ENCODE results near the gene CTSE.
"Not testable (repeated sequence)": the region's sequence is repeated elsewhere in the genome, so short reads cannot be mapped to it uniquely, and the experiment has no call there.

The CTSE gene

DNA sequence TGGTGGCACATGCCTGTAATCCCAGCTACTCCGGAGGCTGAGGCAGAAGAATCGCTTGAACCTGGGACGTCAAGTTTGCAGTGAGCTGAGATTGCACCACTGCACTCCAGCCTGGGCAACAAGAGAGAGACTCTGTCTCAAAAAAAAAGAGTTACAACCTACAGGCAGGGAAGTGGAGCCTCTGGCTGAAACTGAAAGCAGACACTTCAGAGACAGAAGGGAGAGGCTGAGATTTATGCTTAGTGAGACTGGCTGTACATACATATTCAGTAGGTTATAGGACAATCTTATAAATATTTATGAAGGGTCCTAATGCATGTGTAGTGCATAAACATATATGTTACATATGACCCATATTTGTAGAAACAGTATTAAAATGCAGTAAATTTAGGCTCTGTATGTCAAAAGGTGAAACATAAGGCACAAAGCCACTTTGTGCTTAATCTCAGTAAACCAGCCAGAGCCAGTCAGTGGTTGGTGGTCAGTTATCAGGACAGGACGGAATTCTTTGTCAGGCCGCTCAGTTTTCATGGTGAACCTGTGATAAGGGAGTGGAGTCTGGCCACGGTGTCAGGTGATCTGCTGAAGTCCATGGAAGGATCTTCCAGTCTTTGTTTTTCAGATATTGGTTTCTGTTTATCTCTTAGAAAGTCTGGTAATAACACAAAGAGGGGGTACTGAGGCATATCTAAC is 42.9 kb upstream of the CTSE start:
- H3K27ac ChIP-seq (replicated peaks), result no peak overlapping the region
- no peak overlapping the region for H3K4me3 ChIP-seq (replicated peaks; ENCODE audit: insufficient read depth, low read length)
- DNase-seq (ENCODE audit: low read depth in 1 of 2, low spot score in 1 of 2), result no peak
- TF ChIP-seq GABPA (IDR thresholded peaks at IDR 0.05; ENCODE audit: low read depth), result no peak
- TF ChIP-seq, protein P1, sequence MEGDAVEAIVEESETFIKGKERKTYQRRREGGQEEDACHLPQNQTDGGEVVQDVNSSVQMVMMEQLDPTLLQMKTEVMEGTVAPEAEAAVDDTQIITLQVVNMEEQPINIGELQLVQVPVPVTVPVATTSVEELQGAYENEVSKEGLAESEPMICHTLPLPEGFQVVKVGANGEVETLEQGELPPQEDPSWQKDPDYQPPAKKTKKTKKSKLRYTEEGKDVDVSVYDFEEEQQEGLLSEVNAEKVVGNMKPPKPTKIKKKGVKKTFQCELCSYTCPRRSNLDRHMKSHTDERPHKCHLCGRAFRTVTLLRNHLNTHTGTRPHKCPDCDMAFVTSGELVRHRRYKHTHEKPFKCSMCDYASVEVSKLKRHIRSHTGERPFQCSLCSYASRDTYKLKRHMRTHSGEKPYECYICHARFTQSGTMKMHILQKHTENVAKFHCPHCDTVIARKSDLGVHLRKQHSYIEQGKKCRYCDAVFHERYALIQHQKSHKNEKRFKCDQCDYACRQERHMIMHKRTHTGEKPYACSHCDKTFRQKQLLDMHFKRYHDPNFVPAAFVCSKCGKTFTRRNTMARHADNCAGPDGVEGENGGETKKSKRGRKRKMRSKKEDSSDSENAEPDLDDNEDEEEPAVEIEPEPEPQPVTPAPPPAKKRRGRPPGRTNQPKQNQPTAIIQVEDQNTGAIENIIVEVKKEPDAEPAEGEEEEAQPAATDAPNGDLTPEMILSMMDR (IDR thresholded peaks at IDR 0.05; ENCODE audit: insufficient read depth, low read length), result no peak
- no peak for TF ChIP-seq SPI1 (IDR thresholded peaks at IDR 0.05; ENCODE audit: borderline replicate concordance, low read depth)
- TF ChIP-seq POLR2AphosphoS5 (IDR thresholded peaks at IDR 0.05; ENCODE audit: low read depth), result no peak
- TF ChIP-seq REST (IDR thresholded peaks at IDR 0.05; ENCODE audit: insufficient replicate concordance, low read depth), result no peak
- H3K27me3 ChIP-seq (ENCODE audit: insufficient read depth, poor library complexity, severe bottlenecking), result no peaks in the 10 kb centered on the region

DNA sequence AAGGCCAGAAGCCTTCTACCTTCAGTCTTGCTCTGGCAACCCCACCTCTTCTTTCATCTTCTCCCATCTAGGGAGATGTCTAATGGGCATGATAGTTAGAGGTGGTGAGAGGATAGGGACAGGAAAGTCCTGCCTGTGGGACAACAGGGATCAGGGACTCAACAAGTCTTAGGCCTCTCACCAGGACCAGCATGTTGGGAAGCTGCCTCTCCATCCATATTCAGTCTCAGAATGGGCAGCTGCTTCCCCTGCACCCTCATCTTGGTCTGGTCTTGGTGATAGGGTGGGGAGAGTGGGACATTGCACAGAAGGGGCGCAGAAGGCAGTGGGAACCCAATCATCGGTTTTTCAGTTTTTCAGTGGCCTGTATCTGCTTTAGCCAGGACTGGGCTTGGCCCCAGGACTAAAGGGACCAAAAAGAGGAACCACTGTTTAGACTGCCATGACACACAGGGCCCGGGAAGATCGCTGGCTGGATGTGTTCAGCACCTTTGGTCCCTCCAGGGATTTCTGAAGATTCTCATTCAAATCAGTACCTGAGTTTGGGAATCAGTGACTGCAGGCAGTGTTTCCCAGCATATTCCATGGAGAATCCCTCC is 42.0 kb upstream of the CTSE start:
- no peak overlapping the region for H3K4me3 ChIP-seq (replicated peaks; ENCODE audit: insufficient read depth, low read length)
- TF ChIP-seq, protein P1 (IDR thresholded peaks at IDR 0.05; ENCODE audit: insufficient read depth, low read length), result no peak
- TF ChIP-seq SPI1 (IDR thresholded peaks at IDR 0.05; ENCODE audit: borderline replicate concordance, low read depth), result peak; percentile 49
- H3K27ac ChIP-seq (replicated peaks), result no peak overlapping the region
- H3K27me3 ChIP-seq (ENCODE audit: insufficient read depth, poor library complexity, severe bottlenecking), result no peaks in the 10 kb centered on the region
- no peak for DNase-seq (ENCODE audit: low read depth in 1 of 2, low spot score in 1 of 2)

- not testable (repeated sequence) for DNase-seq (ENCODE audit: low read depth in 1 of 2, low spot score in 1 of 2); H3K27me3 ChIP-seq (ENCODE audit: insufficient read depth, poor library complexity, severe bottlenecking); H3K27ac ChIP-seq (replicated peaks); H3K4me3 ChIP-seq (replicated peaks; ENCODE audit: insufficient read depth, low read length)
Observed at GRCh38 chr1:206064501-206064900, 40.8 kb upstream of the CTSE start.

DNA sequence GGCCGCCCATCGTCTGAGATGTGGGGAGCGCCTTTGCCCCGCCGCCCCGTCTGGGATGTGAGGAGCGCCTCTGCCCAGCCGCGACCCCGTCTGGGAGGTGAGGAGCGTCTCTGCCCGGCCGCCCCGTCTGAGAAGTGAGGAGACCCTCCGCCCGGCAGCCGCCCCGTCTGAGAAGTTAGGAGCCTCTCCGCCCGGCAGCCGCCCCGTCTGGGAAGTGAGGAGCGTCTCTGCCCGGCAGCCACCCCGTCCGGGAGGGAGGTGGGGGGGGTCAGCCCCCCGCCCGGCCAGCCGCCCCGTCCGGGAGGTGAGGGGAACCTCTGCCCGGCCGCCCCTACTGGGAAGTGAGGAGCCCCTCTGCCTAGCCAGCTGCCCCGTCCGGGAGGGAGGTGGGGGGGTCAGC is 40.3 kb upstream of the CTSE start:
- H3K4me3 ChIP-seq (replicated peaks; ENCODE audit: insufficient read depth, low read length); DNase-seq (ENCODE audit: low read depth in 1 of 2, low spot score in 1 of 2); H3K27ac ChIP-seq (replicated peaks); H3K27me3 ChIP-seq (ENCODE audit: insufficient read depth, poor library complexity, severe bottlenecking): not testable (repeated sequence)

DNA sequence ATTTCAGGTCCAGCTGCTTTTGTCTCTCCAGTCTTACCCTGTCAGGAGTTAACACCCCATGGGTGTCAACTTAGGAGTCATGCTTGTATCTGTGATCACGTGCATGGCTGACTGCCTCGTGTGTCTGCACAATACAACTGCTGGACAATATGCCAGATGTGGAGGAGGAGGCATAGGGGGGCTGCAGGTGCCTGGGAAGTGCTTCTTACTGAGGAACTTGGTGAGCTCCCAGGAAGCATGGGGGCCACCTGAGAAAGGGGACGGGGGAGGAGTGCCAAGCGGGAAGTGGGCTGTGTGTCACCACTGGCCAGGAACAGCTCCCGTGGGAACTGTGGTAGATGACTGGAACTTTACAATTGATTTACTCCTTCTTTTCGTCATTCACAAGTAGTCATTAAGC is 38.8 kb upstream of the CTSE start:
- H3K4me3 ChIP-seq (replicated peaks; ENCODE audit: insufficient read depth, low read length), result no peak overlapping the region
- H3K27me3 ChIP-seq (ENCODE audit: insufficient read depth, poor library complexity, severe bottlenecking), result no peaks in the 10 kb centered on the region
- DNase-seq (ENCODE audit: low read depth in 1 of 2, low spot score in 1 of 2), result no peak
- no peak for TF ChIP-seq POLR2AphosphoS5 (IDR thresholded peaks at IDR 0.05; ENCODE audit: low read depth)
- no peak for TF ChIP-seq REST (IDR thresholded peaks at IDR 0.05; ENCODE audit: insufficient replicate concordance, low read depth)
- TF ChIP-seq GABPA (IDR thresholded peaks at IDR 0.05; ENCODE audit: low read depth), result no peak
- TF ChIP-seq SPI1 (IDR thresholded peaks at IDR 0.05; ENCODE audit: borderline replicate concordance, low read depth), result no peak
- TF ChIP-seq, protein P1 (IDR thresholded peaks at IDR 0.05; ENCODE audit: insufficient read depth, low read length), result no peak
- H3K27ac ChIP-seq (replicated peaks), result no peak overlapping the region
